NCI-H1417 treated with DMSO at 0.1 percent for 48 hours (cell line): ENCODE data around the gene CDYL.
"Not testable (repeated sequence)": the region's sequence is repeated elsewhere in the genome, so short reads cannot be mapped to it uniquely, and the experiment has no call there.

Source experiments
- DNase-seq: peaks from one replicate; lab custom pipeline; 2025; lab: John Stamatoyannopoulos, UW

Gene CDYL

GRCh38 chr6:5003604-5004372 is 227.6 kb downstream of the CDYL start, which contains the start of gene RPP40:
RPP40 (minus strand) TSS chr6:5004037; CDS start chr6:5004002, 35 bp downstream.
- DNase-seq = peak; percentile 75

GRCh38 chr6:5004373-5005037 is 228.3 kb downstream of the CDYL start:
- no peak for DNase-seq

- not testable (repeated sequence) for DNase-seq
Measured at GRCh38 chr6:5005038-5005433, 228.8 kb downstream of the CDYL start.
